Hepatocyte (in vitro differentiated cells): ENCODE data around the gene PRKAG2. TPM values are rescaled to one million over a fixed set of nuclear protein-coding genes. Genes with fewer than 3 reads are reported as not detected.

Experiments
- DNase-seq: peaks from one replicate; pipeline ENCODE4 v3.0.0-alpha.2; 2016; ENCODE audit warnings: low spot score
- H2AFZ ChIP-seq: fragments of 200-600 bp; sonication (generic); 2 replicates; pipeline ENCODE4 v1.6.0; 2016; ENCODE audit warnings: antibody characterized with exemption, mild to moderate bottlenecking
- H3K27ac ChIP-seq: fragments of 200-600 bp; sonication (generic); 2 replicates; pipeline ENCODE4 v1.5.1; 2016; ENCODE audit warnings: mild to moderate bottlenecking
- H3K27me3 ChIP-seq: fragments of 200-600 bp; sonication (generic); 2 replicates; pipeline ENCODE4 v1.6.1; 2016
- H3K36me3 ChIP-seq: fragments of 200-600 bp; sonication (generic); replicated peaks from 2 replicates; pipeline ENCODE4 v1.5.1; 2016; ENCODE audit warnings: low read depth; ENCODE audit not compliant: insufficient read depth
- H3K4me1 ChIP-seq: fragments of 200-600 bp; sonication (generic); 2 replicates; pipeline ENCODE4 v1.5.1; 2016; ENCODE audit warnings: mild to moderate bottlenecking, moderate library complexity; ENCODE audit not compliant: insufficient read depth
- H3K4me2 ChIP-seq: fragments of 200-600 bp; sonication (generic); 2 replicates; pipeline ENCODE4 v1.6.0; 2016
- H3K4me3 ChIP-seq: fragments of 200-600 bp; sonication (generic); 2 replicates; pipeline ENCODE4 v1.5.1; 2016; ENCODE audit warnings: mild to moderate bottlenecking
- H3K79me2 ChIP-seq: fragments of 200-600 bp; sonication (generic); 2 replicates; pipeline ENCODE4 v1.6.0; 2017; ENCODE audit warnings: mild to moderate bottlenecking
- H3K9me2 ChIP-seq: fragments of 200-600 bp; sonication (generic); replicated peaks from 2 replicates; pipeline ENCODE4 v1.6.0; 2017; ENCODE audit warnings: mild to moderate bottlenecking; ENCODE audit not compliant: insufficient read depth
- H3K9me3 ChIP-seq: fragments of 200-600 bp; sonication (generic); 2 replicates; pipeline ENCODE4 v1.5.1; 2016; ENCODE audit warnings: low read depth, mild to moderate bottlenecking
- H4K20me1 ChIP-seq: fragments of 200-600 bp; sonication (generic); 2 replicates; pipeline ENCODE4 v1.6.0; 2016; ENCODE audit warnings: mild to moderate bottlenecking; ENCODE audit not compliant: insufficient read depth, poor library complexity, severe bottlenecking
- EZH2 ChIP-seq: fragments of 200-600 bp; sonication (generic); IDR thresholded peaks from 2 replicates; pipeline ENCODE4 v1.6.1; 2016; ENCODE audit warnings: antibody characterized with exemption, mild to moderate bottlenecking, borderline replicate concordance
- EZH2phosphoT487 ChIP-seq: fragments of 200-600 bp; sonication (generic); IDR thresholded peaks from one replicate; pipeline ENCODE4 v1.6.1; 2018; ENCODE audit warnings: antibody characterized with exemption, mild to moderate bottlenecking, low read depth, moderate library complexity; ENCODE audit not compliant: unreplicated experiment, severe bottlenecking
- WGBS: methylation state at CpG from one replicate; pipeline ENCODE4 v1.1.6; 2016; ENCODE audit warnings: low lambda C conversion rate; ENCODE audit errors: missing lambda C conversion rate; 5-methylcytosine and 5-hydroxymethylcytosine counted together
- polyA plus RNA-seq: library from polyadenylated mRNA; unstranded; fragments of >200 nt; fragmentation: Nextera tagmentation; extraction: Ambion mirVana; gene quantifications from 2 replicates; pipeline ENCODE4 v1.2.1, GENCODE V29; 2016
- total RNA-seq: library from RNA; depleted of rRNA; stranded (reverse); fragments of >200 nt; gene quantifications from 2 replicates; pipeline ENCODE4 v1.2.3, GENCODE V29; 2014
- TF ChIP-seq, protein P1 (sequence below): fragments of 200-600 bp; sonication (generic); IDR thresholded peaks from 2 replicates; pipeline ENCODE4 v1.5.1; 2016; ENCODE audit warnings: antibody characterized with exemption, mild to moderate bottlenecking; ENCODE audit not compliant: poor library complexity

Gene PRKAG2
- total and polyA plus RNA-seq, 2 experiments from 2014 or later: 17.8 to 23.4 TPM

- Histone ChIP-seq H3K27me3 (no peaks in the 10 kb centered on the region), H3K9me3 (no peaks in the 10 kb centered on the region), H4K20me1 (no peaks in the 10 kb centered on the region), H2AFZ (no peak overlapping the region), H3K36me3 (no peaks in the 10 kb centered on the region), H3K27ac (peak overlapping the region; percentile 69), H3K79me2 (no peaks in the 10 kb centered on the region), H3K4me2 (no peak overlapping the region), H3K9me2 (no peaks in the 10 kb centered on the region), H3K4me1 (no peaks in the 10 kb centered on the region), H3K4me3 (no peak overlapping the region)
- 69% methylated on average over 7 of the region's 7 CpGs for WGBS
- no peak for DNase-seq
- TF ChIP-seq, protein P1, sequence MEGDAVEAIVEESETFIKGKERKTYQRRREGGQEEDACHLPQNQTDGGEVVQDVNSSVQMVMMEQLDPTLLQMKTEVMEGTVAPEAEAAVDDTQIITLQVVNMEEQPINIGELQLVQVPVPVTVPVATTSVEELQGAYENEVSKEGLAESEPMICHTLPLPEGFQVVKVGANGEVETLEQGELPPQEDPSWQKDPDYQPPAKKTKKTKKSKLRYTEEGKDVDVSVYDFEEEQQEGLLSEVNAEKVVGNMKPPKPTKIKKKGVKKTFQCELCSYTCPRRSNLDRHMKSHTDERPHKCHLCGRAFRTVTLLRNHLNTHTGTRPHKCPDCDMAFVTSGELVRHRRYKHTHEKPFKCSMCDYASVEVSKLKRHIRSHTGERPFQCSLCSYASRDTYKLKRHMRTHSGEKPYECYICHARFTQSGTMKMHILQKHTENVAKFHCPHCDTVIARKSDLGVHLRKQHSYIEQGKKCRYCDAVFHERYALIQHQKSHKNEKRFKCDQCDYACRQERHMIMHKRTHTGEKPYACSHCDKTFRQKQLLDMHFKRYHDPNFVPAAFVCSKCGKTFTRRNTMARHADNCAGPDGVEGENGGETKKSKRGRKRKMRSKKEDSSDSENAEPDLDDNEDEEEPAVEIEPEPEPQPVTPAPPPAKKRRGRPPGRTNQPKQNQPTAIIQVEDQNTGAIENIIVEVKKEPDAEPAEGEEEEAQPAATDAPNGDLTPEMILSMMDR: no peak
- TF ChIP-seq EZH2phosphoT487: no peak
- TF ChIP-seq EZH2: no peak
Measured at GRCh38 chr7:151680810-151681209, 196.1 kb downstream of the PRKAG2 start.

GRCh38 chr7:151679881-151680612, 196.9 kb downstream of the PRKAG2 start:
- H3K9me3 ChIP-seq: no peaks in the 10 kb centered on the region
- H4K20me1 ChIP-seq: no peaks in the 10 kb centered on the region
- no peak for DNase-seq
- H3K4me2 ChIP-seq: no peak overlapping the region
- no peak overlapping the region for H2AFZ ChIP-seq
- no peaks in the 10 kb centered on the region for H3K4me1 ChIP-seq
- no peaks in the 10 kb centered on the region for H3K27me3 ChIP-seq
- no peaks in the 10 kb centered on the region for H3K79me2 ChIP-seq
- H3K36me3 ChIP-seq: no peaks in the 10 kb centered on the region
- TF ChIP-seq EZH2 (no peak), EZH2phosphoT487 (no peak)
- TF ChIP-seq, protein P1: no peak
- H3K27ac ChIP-seq: peak overlapping the region; percentile 55
- WGBS: 79% methylated on average over 11 of the region's 11 CpGs
- H3K9me2 ChIP-seq: no peaks in the 10 kb centered on the region
- no peak overlapping the region for H3K4me3 ChIP-seq

DNA sequence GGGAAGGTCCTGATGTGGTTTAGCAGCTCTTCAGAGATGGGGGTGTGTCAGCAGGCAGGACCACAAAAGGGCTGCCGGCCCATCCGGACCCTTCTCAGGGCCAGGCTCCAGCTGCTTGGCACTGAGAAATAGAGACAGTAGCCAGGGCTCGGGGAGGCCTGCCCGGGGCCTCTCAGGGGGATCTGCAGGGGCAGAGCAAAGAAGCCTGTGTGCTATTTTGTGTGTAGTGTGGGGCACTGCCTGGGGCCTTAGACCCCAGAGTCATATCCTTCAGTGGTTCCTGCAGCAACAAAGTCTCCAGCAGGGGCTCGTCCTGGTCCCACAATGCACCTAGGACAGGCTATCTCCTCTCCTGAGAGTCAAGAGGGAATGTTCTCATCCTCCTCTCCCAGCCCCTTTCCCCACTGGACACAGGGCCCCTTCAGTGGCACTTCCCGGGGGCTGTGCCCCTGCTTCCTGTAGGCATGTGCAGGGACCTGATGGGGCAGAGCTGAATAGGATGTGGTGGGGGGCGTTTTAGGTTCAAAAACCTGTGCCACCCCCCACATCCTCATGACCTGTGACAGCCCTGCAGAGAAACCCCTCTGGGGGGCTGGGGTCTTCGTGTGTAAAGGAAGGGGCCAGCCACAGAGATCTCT, 197.7 kb downstream of the PRKAG2 start:
- TF ChIP-seq EZH2 (no peak), EZH2phosphoT487 (no peak)
- TF ChIP-seq, protein P1: no peak
- Histone ChIP-seq H2AFZ (no peak overlapping the region), H3K36me3 (no peaks in the 10 kb centered on the region), H3K4me3 (no peak overlapping the region), H3K9me2 (no peaks in the 10 kb centered on the region), H3K4me2 (no peak overlapping the region), H3K9me3 (no peaks in the 10 kb centered on the region), H3K79me2 (no peaks in the 10 kb centered on the region), H3K4me1 (no peaks in the 10 kb centered on the region), H4K20me1 (no peaks in the 10 kb centered on the region), H3K27ac (no peak overlapping the region), H3K27me3 (no peaks in the 10 kb centered on the region)
- 73% methylated on average over 8 of the region's 8 CpGs for WGBS
- no peak for DNase-seq
